MM.1S (cell line): ENCODE measurements around the gene TRIB2.

Experiments
- DNase-seq: peaks from one replicate; pipeline ENCODE4 v3.0.0-alpha.2; 2015
- H2AFZ ChIP-seq: fragments of 300-600 bp; sonication (generic); 2 replicates; pipeline ENCODE4 v1.6.0; 2016; ENCODE audit warnings: antibody characterized with exemption, low read length
- H3F3A ChIP-seq: fragments of 300-600 bp; sonication (generic); 2 replicates; pipeline ENCODE4 v1.6.1; 2016; ENCODE audit warnings: mild to moderate bottlenecking, antibody characterized with exemption, low read length, moderate library complexity, mixed read lengths; ENCODE audit not compliant: insufficient read depth
- H3K27ac ChIP-seq: fragments of 300-600 bp; sonication (generic); 2 replicates; pipeline ENCODE4 v1.5.1; 2016; ENCODE audit warnings: mild to moderate bottlenecking, low read length
- H3K27me3 ChIP-seq: fragments of 300-600 bp; sonication (generic); replicated peaks from 2 replicates; pipeline ENCODE4 v1.6.0; 2016; ENCODE audit warnings: low read length; ENCODE audit not compliant: insufficient read depth
- H3K36me3 ChIP-seq: fragments of 300-600 bp; sonication (generic); replicated peaks from 2 replicates; pipeline ENCODE4 v1.6.1; 2016; ENCODE audit warnings: mild to moderate bottlenecking, low read length, mixed read lengths; ENCODE audit not compliant: insufficient read depth
- H3K4me1 ChIP-seq: fragments of 300-600 bp; sonication (generic); 2 replicates; pipeline ENCODE4 v1.6.1; 2016; ENCODE audit warnings: low read length, mixed read lengths
- H3K4me2 ChIP-seq: fragments of 300-600 bp; sonication (generic); 2 replicates; pipeline ENCODE4 v1.6.0; 2016; ENCODE audit warnings: low read depth, low read length
- H3K4me3 ChIP-seq: fragments of 300-600 bp; sonication (generic); 2 replicates; pipeline ENCODE4 v1.5.1; 2016; ENCODE audit warnings: low read length, mixed read lengths
- H3K79me2 ChIP-seq: fragments of 300-600 bp; sonication (generic); 2 replicates; pipeline ENCODE4 v1.6.1; 2016; ENCODE audit warnings: mixed run types, low read length, mixed read lengths
- H3K9ac ChIP-seq: fragments of 300-600 bp; sonication (generic); 2 replicates; pipeline ENCODE4 v1.6.1; 2016; ENCODE audit warnings: low read length, mixed read lengths
- H3K9me2 ChIP-seq: fragments of 300-600 bp; sonication (generic); replicated peaks from 2 replicates; pipeline ENCODE4 v1.6.1; 2016; ENCODE audit warnings: mild to moderate bottlenecking, low read length, mixed read lengths; ENCODE audit not compliant: insufficient read depth
- H3K9me3 ChIP-seq: fragments of 300-600 bp; sonication (generic); replicated peaks from 2 replicates; pipeline ENCODE4 v1.6.1; 2016; ENCODE audit warnings: mild to moderate bottlenecking, low read length, mixed read lengths; ENCODE audit not compliant: insufficient read depth
- H4K20me1 ChIP-seq: fragments of 300-600 bp; sonication (generic); 2 replicates; pipeline ENCODE4 v1.6.1; 2016; ENCODE audit warnings: mild to moderate bottlenecking, low read length, moderate library complexity, mixed read lengths; ENCODE audit not compliant: insufficient read depth
- CTCF ChIP-seq: fragments of 300-600 bp; sonication (generic); IDR thresholded peaks from 2 replicates; pipeline ENCODE4 v1.5.1; 2016; ENCODE audit warnings: antibody characterized with exemption, low read length, mixed read lengths
- EZH2 ChIP-seq: fragments of 300-600 bp; sonication (generic); optimal IDR thresholded peaks from 2 replicates; pipeline ENCODE3; 2017; ENCODE audit warnings: low read depth, mild to moderate bottlenecking, antibody characterized with exemption, low read length, mixed read lengths
- EZH2phosphoT487 ChIP-seq: fragments of 300-600 bp; sonication (generic); IDR thresholded peaks from 2 replicates; pipeline ENCODE4 v1.6.1; 2018; ENCODE audit warnings: antibody characterized with exemption, low read length

The TRIB2 gene

GRCh38 chr2:12697617-12698016 lies 19.1 kb upstream of the TRIB2 start:
- Histone ChIP-seq H3K4me3 (no peak overlapping the region), H3K36me3 (no peaks in the 10 kb centered on the region), H3K27me3 (no peaks in the 10 kb centered on the region), H3K9ac (no peak overlapping the region), H4K20me1 (no peaks in the 10 kb centered on the region), H3K9me3 (no peaks in the 10 kb centered on the region), H3K4me2 (no peak overlapping the region), H3K4me1 (no peaks in the 10 kb centered on the region), H2AFZ (no peak overlapping the region), H3K27ac (no peak overlapping the region), H3K9me2 (no peaks in the 10 kb centered on the region), H3K79me2 (no peaks in the 10 kb centered on the region), H3F3A (no peaks in the 10 kb centered on the region)
- no peak for DNase-seq
- TF ChIP-seq CTCF (no peak), EZH2 (no peak), EZH2phosphoT487 (no peak)

GRCh38 chr2:12700989-12701388 lies 15.7 kb upstream of the TRIB2 start:
- no peaks in the 10 kb centered on the region for H3K27me3 ChIP-seq
- no peak for DNase-seq

GRCh38 chr2:12701786-12702167 lies 15.0 kb upstream of the TRIB2 start:
- Histone ChIP-seq H3K4me3 (no peak overlapping the region), H3K36me3 (no peaks in the 10 kb centered on the region), H3K9ac (no peak overlapping the region), H3K4me2 (no peak overlapping the region), H3K27me3 (no peaks in the 10 kb centered on the region), H3F3A (no peaks in the 10 kb centered on the region), H3K27ac (no peak overlapping the region), H2AFZ (no peak overlapping the region), H3K4me1 (no peaks in the 10 kb centered on the region), H3K9me2 (no peaks in the 10 kb centered on the region), H3K9me3 (no peaks in the 10 kb centered on the region), H3K79me2 (no peaks in the 10 kb centered on the region), H4K20me1 (no peaks in the 10 kb centered on the region)
- DNase-seq = no peak
- TF ChIP-seq EZH2phosphoT487 = no peak
- no peak for TF ChIP-seq CTCF
- no peak for TF ChIP-seq EZH2

More at GRCh38 chr2:12700989-12701388, 15.7 kb upstream of the TRIB2 start:
- Histone ChIP-seq H3K4me1 (no peaks in the 10 kb centered on the region), H3K9ac (no peak overlapping the region), H3K4me2 (no peak overlapping the region), H4K20me1 (no peaks in the 10 kb centered on the region), H3K36me3 (no peaks in the 10 kb centered on the region), H3K9me3 (no peaks in the 10 kb centered on the region), H3K27ac (no peak overlapping the region), H3F3A (no peaks in the 10 kb centered on the region), H3K9me2 (no peaks in the 10 kb centered on the region), H3K4me3 (no peak overlapping the region), H3K79me2 (no peaks in the 10 kb centered on the region), H2AFZ (no peak overlapping the region)
- TF ChIP-seq EZH2phosphoT487 (no peak), CTCF (no peak), EZH2 (no peak)
